Measurements from ENCODE around the gene TLR10. TPM values are rescaled to one million over a fixed set of nuclear protein-coding genes. Genes with fewer than 3 reads are reported as not detected.

The TLR10 gene
- total and polyA plus RNA-seq, 9 of the 15 experiments (the other 6 are each of a cell fraction or from before 2014, with no cell fraction given), result 0.03 to 0.05 TPM; not detected in 7

DNA sequence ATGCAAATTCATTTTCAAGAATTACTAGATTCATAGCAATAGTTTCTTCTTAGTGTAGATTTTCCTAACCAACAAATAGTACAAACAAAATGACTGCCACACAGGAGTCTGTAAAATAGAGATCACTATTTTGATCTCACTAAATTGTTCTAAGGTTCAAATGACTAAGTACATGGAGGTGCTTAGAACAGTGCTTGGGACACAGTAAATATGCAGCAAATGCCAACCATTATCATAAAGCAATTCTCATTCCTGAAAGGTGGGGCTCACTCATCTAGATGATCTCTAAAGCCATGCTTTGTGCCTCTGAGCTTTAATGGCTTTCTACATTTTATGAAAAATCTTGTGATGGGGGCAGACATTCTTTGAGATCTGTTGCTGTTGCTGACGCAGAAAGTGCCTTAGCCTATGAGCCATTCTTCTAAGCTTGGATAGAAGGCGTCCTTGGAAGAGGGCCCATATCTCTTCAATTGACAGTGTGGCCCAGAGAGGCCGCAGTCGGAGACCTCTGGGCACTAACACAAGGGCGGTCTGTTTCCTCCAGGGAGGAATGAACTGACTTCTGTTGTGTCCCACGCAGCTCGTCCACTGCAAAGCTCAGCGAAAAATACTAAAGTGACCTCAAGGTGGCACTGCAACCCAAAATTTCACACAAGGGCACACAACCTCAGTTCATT lies 23.5 kb downstream of the TLR10 start:
- H4K20me1 ChIP-seq (replicated peaks; ENCODE audit: control insufficient read depth, insufficient read depth, low read length), result no peaks in the 10 kb centered on the region
- H3K4me3 ChIP-seq, result no peak overlapping the region
- intact Hi-C loops (cut with micrococcal nuclease) (loop anchor here (2.0 to 5.0 kb wide), 3 partner anchors 43 to 133 kb away; partner anchors contain the start of genes TLR1 and TLR6), in situ Hi-C loops (cut with MboI) (no loop called here)
- H2AFZ ChIP-seq (ENCODE audit: low read depth, low read length), result peak overlapping the region; percentile 80
- ChIA-PET POLR2A (interaction anchor here (1.3 kb wide), 1 partner anchor 28 kb away, joined by 3 read pairs; no protein-coding TSS in a partner anchor), CTCF (ENCODE audit: low intra/inter-chr PET ratio) (interaction anchor here (0.8 to 1.7 kb wide), 8 partner anchors 77 to 697 kb away, joined by 3 to 11 read pairs (median 4); partner anchors contain the start of gene TLR6)
- 8% methylated on average over 8 of the region's 8 CpGs for WGBS (ENCODE audit: insufficient coverage, low coverage, missing lambda C conversion rate)
- H3K9me1 ChIP-seq (ENCODE audit: control insufficient read depth, insufficient read depth, low read length), result no peaks in the 10 kb centered on the region
- no peak overlapping the region for H3K4me2 ChIP-seq (ENCODE audit: insufficient read depth, low read length)
- no peaks in the 10 kb centered on the region for H3K36me3 ChIP-seq (ENCODE audit: control insufficient read depth, insufficient read depth, low read length)
- ATAC-seq (peak; percentile 94), FAIRE-seq (peak; percentile 86), DNase-seq (ENCODE audit: extremely low read depth in 1 of 4, low spot score in 3 of 4) (peak; percentile 48 to 71 (median 60))
- no peaks in the 10 kb centered on the region; a peak in 2 of 5 replicates for H3K4me1 ChIP-seq (replicated peaks in 1 of 2; ENCODE audit: control insufficient read depth in 2 of 2, insufficient read depth in 2 of 2, low read length in 2 of 2)
- no peak overlapping the region for H3K9ac ChIP-seq (ENCODE audit: insufficient read depth in 1 of 2, low read depth in 2 of 2, low read length in 2 of 2)
- no peak overlapping the region for H3K27ac ChIP-seq (ENCODE audit: extremely low read depth, low read depth, low read length)
- BruUV-seq (replicated peaks), result no TSS peak
- H3K27me3 ChIP-seq (ENCODE audit: control insufficient read depth in 2 of 2, insufficient read depth in 2 of 2, low read length in 2 of 2), result peaks cover 6 to 24% of the 10 kb centered on the region in 2 experiments
- no peaks in the 10 kb centered on the region for H3K9me3 ChIP-seq (replicated peaks; ENCODE audit: control insufficient read depth, insufficient read depth, low read depth, low read length)
- H3K79me2 ChIP-seq (ENCODE audit: control insufficient read depth, insufficient read depth, low read length), result no peaks in the 10 kb centered on the region
- TF ChIP-seq NR4A1 (CRISPR knock-in tag; IDR thresholded peaks at IDR 0.05) (no peak), NR4A1 (tag; IDR thresholded peaks at IDR 0.05) (no peak), POLR2B (IDR thresholded peaks at IDR 0.05; ENCODE audit: low read depth, partially characterized antibody) (no peak), SRF (CRISPR knock-in tag; IDR thresholded peaks at IDR 0.05) (peak in 1 of 2 experiments; percentile 87; a peak in 1 of 4 replicates), CC2D1A (IDR thresholded peaks at IDR 0.05) (no peak), CEBPB (tag; IDR thresholded peaks at IDR 0.05) (no peak), NRF1 (conservative IDR thresholded peaks at IDR 0.05 in 1 of 2, IDR thresholded peaks at IDR 0.05 in 1 of 2) (peak; percentile 32 to 39; a peak in 2 of 4 replicates), RAD21 (CRISPR knock-in tag; conservative IDR thresholded peaks at IDR 0.05 in 1 of 2, IDR thresholded peaks at IDR 0.05 in 1 of 2) (peak; percentile 76 to 87), NFYB (IDR thresholded peaks at IDR 0.05; ENCODE audit: extremely low read depth, insufficient read length) (no peak), ZNF316 (IDR thresholded peaks at IDR 0.05) (peak; percentile 72)
- TF ChIP-seq, protein P1, sequence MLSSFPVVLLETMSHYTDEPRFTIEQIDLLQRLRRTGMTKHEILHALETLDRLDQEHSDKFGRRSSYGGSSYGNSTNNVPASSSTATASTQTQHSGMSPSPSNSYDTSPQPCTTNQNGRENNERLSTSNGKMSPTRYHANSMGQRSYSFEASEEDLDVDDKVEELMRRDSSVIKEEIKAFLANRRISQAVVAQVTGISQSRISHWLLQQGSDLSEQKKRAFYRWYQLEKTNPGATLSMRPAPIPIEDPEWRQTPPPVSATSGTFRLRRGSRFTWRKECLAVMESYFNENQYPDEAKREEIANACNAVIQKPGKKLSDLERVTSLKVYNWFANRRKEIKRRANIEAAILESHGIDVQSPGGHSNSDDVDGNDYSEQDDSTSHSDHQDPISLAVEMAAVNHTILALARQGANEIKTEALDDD (IDR thresholded peaks at IDR 0.05), result no peak
- TF ChIP-seq, protein P2, sequence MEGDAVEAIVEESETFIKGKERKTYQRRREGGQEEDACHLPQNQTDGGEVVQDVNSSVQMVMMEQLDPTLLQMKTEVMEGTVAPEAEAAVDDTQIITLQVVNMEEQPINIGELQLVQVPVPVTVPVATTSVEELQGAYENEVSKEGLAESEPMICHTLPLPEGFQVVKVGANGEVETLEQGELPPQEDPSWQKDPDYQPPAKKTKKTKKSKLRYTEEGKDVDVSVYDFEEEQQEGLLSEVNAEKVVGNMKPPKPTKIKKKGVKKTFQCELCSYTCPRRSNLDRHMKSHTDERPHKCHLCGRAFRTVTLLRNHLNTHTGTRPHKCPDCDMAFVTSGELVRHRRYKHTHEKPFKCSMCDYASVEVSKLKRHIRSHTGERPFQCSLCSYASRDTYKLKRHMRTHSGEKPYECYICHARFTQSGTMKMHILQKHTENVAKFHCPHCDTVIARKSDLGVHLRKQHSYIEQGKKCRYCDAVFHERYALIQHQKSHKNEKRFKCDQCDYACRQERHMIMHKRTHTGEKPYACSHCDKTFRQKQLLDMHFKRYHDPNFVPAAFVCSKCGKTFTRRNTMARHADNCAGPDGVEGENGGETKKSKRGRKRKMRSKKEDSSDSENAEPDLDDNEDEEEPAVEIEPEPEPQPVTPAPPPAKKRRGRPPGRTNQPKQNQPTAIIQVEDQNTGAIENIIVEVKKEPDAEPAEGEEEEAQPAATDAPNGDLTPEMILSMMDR (IDR thresholded peaks at IDR 0.05 in 2 of 3, conservative IDR thresholded peaks at IDR 0.05 in 1 of 3; ENCODE audit: insufficient read depth in 2 of 3, low read depth in 1 of 3, low read length in 3 of 3), result peak; percentile 70 to 84 (median 74)

Measured in K562 (cell line).